K562 (cell line): ENCODE results near the gene RNF151. TPM values are rescaled to one million over a fixed set of nuclear protein-coding genes. Genes with fewer than 3 reads are reported as not detected.

ENCODE experiments used
- ATAC-seq: fragments of 200-7000 bp; cut with Tn5 transposase; 3 replicates; pipeline ENCODE4 v1.9.1; 2020; ENCODE audit warnings: moderate library complexity
- BruUV-seq: library from RNA; stranded (reverse); fragments of 400-500 nt; replicated peaks from 2 replicates; lab custom pipeline; 2021; lab: Mats Ljungman, UMichigan
- CTCF ChIA-PET: fragments of 300-600 bp; formaldehyde crosslinking; extraction: SDS; loops from one replicate; lab custom pipeline; 2021; ENCODE audit warnings: low intra/inter-chr PET ratio; lab: Yijun Ruan, JAX
- POLR2A ChIA-PET: fragments of 300-600, 350-650 bp; sonication (Branson Sonifier 250); formaldehyde crosslinking; extraction: SDS; loops from one replicate; lab custom pipeline; 2021; ENCODE audit warnings: antibody characterized with exemption, inconsistent platforms; lab: Yijun Ruan, JAX
- DNase-seq, 4 experiments: peaks; one replicate each; pipeline versions ENCODE4 v3.0.0 to v3.0.0-alpha.2; 2011 to 2018; ENCODE audit warnings: low spot score in 3 of 4, mixed read lengths in 3 of 4; ENCODE audit errors: extremely low read depth in 1 of 4
- FAIRE-seq: peaks from 2 replicates; lab custom pipeline; 2011; peaks lifted over from hg19 to GRCh38; lab: Jason Lieb, UNC
- H2AFZ ChIP-seq: 2 replicates; pipeline ENCODE4 v1.6.0; 2011; ENCODE audit warnings: low read depth, low read length, control low read depth, inconsistent platforms
- H3K27ac ChIP-seq: fragments of 200-600 bp; 3 replicates; pipeline ENCODE4 v1.8.0; 2011; ENCODE audit warnings: low read depth, mild to moderate bottlenecking, control low read depth, inconsistent platforms, low read length, moderate library complexity, mixed read lengths; ENCODE audit errors: extremely low read depth
- H3K27me3 ChIP-seq, 2 experiments: fragments of 300-600 bp in 1 of 2; 2 replicates in 1 of 2; 3 replicates in 1 of 2; pipeline versions ENCODE4 v1.6.0 to v1.8.0; 2011; ENCODE audit warnings: inconsistent platforms in 2 of 2, low read length in 2 of 2, mild to moderate bottlenecking in 1 of 2, mixed read lengths in 1 of 2, moderate library complexity in 1 of 2; ENCODE audit not compliant: control insufficient read depth in 2 of 2, insufficient read depth in 2 of 2
- H3K36me3 ChIP-seq: fragments of 300-600 bp; 3 replicates; pipeline ENCODE4 v1.8.0; 2011; ENCODE audit warnings: mild to moderate bottlenecking, low read length, inconsistent platforms; ENCODE audit not compliant: control insufficient read depth, insufficient read depth
- H3K4me1 ChIP-seq, 2 experiments: fragments of 200-600 bp in 1 of 2; replicated peaks in 1 of 2; 2 replicates in 1 of 2; 3 replicates in 1 of 2; pipeline versions ENCODE4 v1.5.1 to v1.8.0; 2011; ENCODE audit warnings: inconsistent platforms in 2 of 2, low read length in 2 of 2, mild to moderate bottlenecking in 1 of 2, mixed read lengths in 1 of 2, moderate library complexity in 1 of 2; ENCODE audit not compliant: control insufficient read depth in 2 of 2, insufficient read depth in 2 of 2
- H3K4me2 ChIP-seq: 2 replicates; pipeline ENCODE4 v1.6.1; 2011; ENCODE audit warnings: low read length, control low read depth, inconsistent platforms, mixed read lengths; ENCODE audit not compliant: insufficient read depth
- H3K4me3 ChIP-seq: fragments of 200-600 bp; sonication (generic), shearing (Covaris generic); 2 replicates; pipeline ENCODE4 v1.5.1; 2016; ENCODE audit warnings: control low read depth, inconsistent platforms
- H3K79me2 ChIP-seq: fragments of 200-600 bp; 3 replicates; pipeline ENCODE4 v1.8.0; 2011; ENCODE audit warnings: low read length, inconsistent platforms; ENCODE audit not compliant: control insufficient read depth, insufficient read depth
- H3K9ac ChIP-seq, 2 experiments: 2 replicates each; pipeline versions ENCODE4 v1.6.0 to v1.6.1; 2011; ENCODE audit warnings: low read depth in 2 of 2, low read length in 2 of 2, control low read depth in 1 of 2, inconsistent platforms in 1 of 2, mild to moderate bottlenecking in 1 of 2, mixed read lengths in 1 of 2; ENCODE audit not compliant: insufficient read depth in 1 of 2
- H3K9me1 ChIP-seq: one replicate; pipeline ENCODE4 v1.6.0; 2011; ENCODE audit warnings: inconsistent platforms, mild to moderate bottlenecking, low read length, moderate library complexity; ENCODE audit not compliant: control insufficient read depth, insufficient read depth
- H3K9me3 ChIP-seq: replicated peaks from 2 replicates; pipeline ENCODE4 v1.5.1; 2011; ENCODE audit warnings: low read depth, low read length, inconsistent platforms; ENCODE audit not compliant: control insufficient read depth, insufficient read depth
- H4K20me1 ChIP-seq: replicated peaks from 2 replicates; pipeline ENCODE4 v1.6.1; 2011; ENCODE audit warnings: low read length, inconsistent platforms, mixed read lengths; ENCODE audit not compliant: control insufficient read depth, insufficient read depth
- ATF1 ChIP-seq, 2 experiments: fragments of 450-650 bp in 1 of 2; IDR thresholded peaks; 2 replicates each; pipeline ENCODE4 v1.6.1; 2016; ENCODE audit warnings: missing compliant biosample characterization in 1 of 2, missing genetic modification characterization in 1 of 2
- ATF7 ChIP-seq: fragments of 450-650 bp; IDR thresholded peaks from 2 replicates; pipeline ENCODE4 v1.7.1; 2014; ENCODE audit warnings: mild to moderate bottlenecking, moderate library complexity
- BACH1 ChIP-seq: fragments of 200-800 bp; sonication (Bioruptor generic); IDR thresholded peaks from 2 replicates; pipeline ENCODE4 v1.6.1; 2016; ENCODE audit warnings: missing genetic modification characterization, missing compliant biosample characterization
- WGBS: fragments of 100-300 bp; shearing (Covaris generic); methylation state at CpG from one replicate; pipeline ENCODE4 v1.1.6; 2016; ENCODE audit warnings: low coverage, mixed read lengths; ENCODE audit not compliant: insufficient coverage; ENCODE audit errors: missing lambda C conversion rate; 5-methylcytosine and 5-hydroxymethylcytosine counted together
- in situ Hi-C: fragments of 300-500 bp; cut with MboI; formaldehyde crosslinking; loops from 4 replicates; pipeline ENCODE4 v1.15.0; 2018; ENCODE audit warnings: inconsistent platforms, mixed read lengths
- intact Hi-C: fragments of 100-400 bp; cut with micrococcal nuclease; formaldehyde crosslinking; loops from 2 replicates; pipeline ENCODE4 v1.14.2; 2022
- polyA plus RNA-seq, 8 experiments: library from polyadenylated mRNA; depleted of rRNA in 4 of 8; stranded (reverse) in 5 of 8; unstranded in 3 of 8; fragments of >200 nt; fragmentation: Nextera tagmentation in 2 of 8; fragmentation: Illumina TruSeq in 1 of 8; extraction: Ambion mirVana in 2 of 8; extraction: Trizol in 1 of 8; gene quantifications; 2 replicates each; pipeline versions ENCODE4 v1.2.1 to v1.2.3, GENCODE V29; 2011 to 2014; ENCODE audit warnings: inconsistent platforms in 1 of 8, missing spikeins in 1 of 8
- total RNA-seq, 7 experiments: library from RNA; depleted of rRNA in 6 of 7; stranded (reverse); fragments of >200 nt in 6 of 7; fragmentation: Illumina TruSeq in 2 of 7; extraction: Trizol in 2 of 7; gene quantifications; 2 replicates each; pipeline versions ENCODE4 v1.2.1 to v1.2.3, GENCODE V29; 2011 to 2021; ENCODE audit warnings: low replicate concordance in 1 of 7

Gene RNF151
- total and polyA plus RNA-seq, 9 of the 15 experiments (the other 6 are each of a cell fraction or from before 2014, with no cell fraction given): not detected

DNA sequence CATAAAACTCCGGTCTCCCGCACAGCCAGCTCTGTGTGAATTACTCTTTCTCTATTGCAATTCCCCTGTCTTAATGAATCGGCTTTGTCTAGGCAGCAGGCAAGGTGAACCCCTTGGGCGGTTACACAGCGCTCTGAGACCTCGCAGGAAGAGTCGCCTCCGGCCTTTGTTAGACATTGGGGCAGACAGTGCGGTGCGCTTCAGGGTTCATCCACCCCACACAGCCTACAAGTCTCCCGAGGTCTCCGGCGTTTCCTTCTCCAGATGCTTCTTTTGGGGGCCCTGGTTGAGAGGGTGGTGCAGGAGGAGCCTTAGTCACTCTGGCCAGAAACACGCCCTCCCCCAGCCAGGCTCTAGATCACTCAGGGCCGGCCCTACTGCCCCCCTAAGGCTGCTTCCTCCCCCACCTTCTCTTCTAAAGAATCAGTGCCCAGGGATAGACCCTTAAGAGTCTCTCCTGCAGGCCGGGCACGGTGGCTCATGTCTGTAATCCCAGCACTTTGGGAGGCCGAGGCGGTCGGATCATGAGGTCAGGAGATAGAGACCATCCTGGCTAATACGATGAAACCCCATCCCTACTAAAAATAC, 21.9 kb upstream of the RNF151 start:
- H2AFZ ChIP-seq: no peak overlapping the region
- H3K9me1 ChIP-seq: peaks cover 8% of the 10 kb centered on the region
- DNase-seq: peak in 1 of 4 experiments; percentile 35
- ChIA-PET CTCF (no interaction called here), POLR2A (interaction anchor here (0.7 to 2.9 kb wide), 7 partner anchors 8 to 210 kb away, joined by 3 to 28 read pairs (median 8); partner anchors contain the start of genes RPS2 and TRAF7)
- H3K4me1 ChIP-seq: peaks cover 29 to 72% of the 10 kb centered on the region in 2 experiments
- H3K27ac ChIP-seq: no peak overlapping the region
- 27% methylated on average over 21 of the region's 21 CpGs for WGBS
- no peak for FAIRE-seq
- intact Hi-C loops (no loop called here), in situ Hi-C loops (no loop called here)
- H3K4me2 ChIP-seq: peak overlapping the region; percentile 80; the same call in 1 of the 2 replicates
- no TSS peak for BruUV-seq
- H3K27me3 ChIP-seq: no peaks in the 10 kb centered on the region
- peaks cover 20% of the 10 kb centered on the region for H3K79me2 ChIP-seq
- H3K36me3 ChIP-seq: peaks cover 15% of the 10 kb centered on the region; the same call in 1 of the 3 replicates
- no peak for ATAC-seq
- no peaks in the 10 kb centered on the region for H3K9me3 ChIP-seq
- H4K20me1 ChIP-seq: peaks cover 7% of the 10 kb centered on the region
- H3K4me3 ChIP-seq: no peak overlapping the region
- no peak overlapping the region for H3K9ac ChIP-seq
- TF ChIP-seq ATF7 (0 out of 2 replicates have a peak, but pooled peaks have one; percentile 3), BACH1 (tag) (no peak), ATF1 (CRISPR knock-in tag; IDR thresholded peaks at IDR 0.05) (no peak), ATF1 (tag; IDR thresholded peaks at IDR 0.05) (0 out of 2 replicates have a peak, but pooled peaks have one; percentile 8)
